ENCODE results near the gene HAUS2. TPM values are rescaled to one million over a fixed set of nuclear protein-coding genes. Genes with fewer than 3 reads are reported as not detected.

The HAUS2 gene
- 17.8 to 22.8 TPM (median 19.3 TPM) in 5 replicates for total RNA-seq (2022; extraction: Qiagen RNA extraction)

DNA sequence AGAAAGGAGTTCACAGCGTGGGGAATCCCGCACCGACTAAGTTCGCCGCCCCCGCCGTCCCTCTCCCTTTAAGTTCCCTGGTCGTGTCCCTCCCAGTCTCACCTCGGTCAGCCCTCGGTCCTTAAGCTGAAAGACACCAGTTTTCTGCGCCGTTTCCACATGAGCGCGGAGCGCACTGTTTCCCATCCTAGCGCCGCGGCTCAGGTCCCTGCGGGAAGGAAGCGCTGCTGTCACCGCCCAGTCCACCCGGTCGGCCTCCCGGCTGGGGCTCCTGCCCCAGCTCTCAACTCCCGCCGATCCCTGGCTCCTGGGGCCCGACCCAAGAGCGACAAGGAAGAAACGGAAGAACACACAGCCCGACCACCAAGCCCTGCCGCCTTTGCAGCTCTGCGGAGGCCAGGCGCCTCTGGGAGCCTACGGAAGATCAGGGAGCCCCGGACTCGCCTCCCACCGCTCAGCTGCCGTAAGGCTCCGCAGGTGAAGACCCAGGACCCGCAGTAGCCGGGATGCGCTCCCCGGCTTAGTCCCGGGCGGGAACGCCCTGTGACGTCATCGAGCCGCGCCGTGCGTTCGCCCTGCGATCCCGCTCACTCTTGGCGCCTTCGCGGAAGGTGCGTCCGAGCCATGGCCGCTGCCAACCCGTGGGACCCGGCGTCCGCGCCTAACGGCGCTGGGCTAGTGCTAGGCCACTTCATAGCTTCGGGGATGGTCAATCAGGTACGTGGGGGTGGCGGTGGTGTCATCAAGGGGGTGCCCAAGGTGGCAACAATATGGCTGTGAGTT, at the start of gene HAUS2, which contains the start of gene LRRC57:
Gene HAUS2, plus strand, starts transcription at position 590 of the 783 bp plus-strand sequence. Its CDS starts 35 bp downstream, at position 625.
Gene LRRC57, minus strand, starts transcription at position 545 of the 783 bp plus-strand sequence. Its CDS starts 359 bp downstream, at position 186.

DNA sequence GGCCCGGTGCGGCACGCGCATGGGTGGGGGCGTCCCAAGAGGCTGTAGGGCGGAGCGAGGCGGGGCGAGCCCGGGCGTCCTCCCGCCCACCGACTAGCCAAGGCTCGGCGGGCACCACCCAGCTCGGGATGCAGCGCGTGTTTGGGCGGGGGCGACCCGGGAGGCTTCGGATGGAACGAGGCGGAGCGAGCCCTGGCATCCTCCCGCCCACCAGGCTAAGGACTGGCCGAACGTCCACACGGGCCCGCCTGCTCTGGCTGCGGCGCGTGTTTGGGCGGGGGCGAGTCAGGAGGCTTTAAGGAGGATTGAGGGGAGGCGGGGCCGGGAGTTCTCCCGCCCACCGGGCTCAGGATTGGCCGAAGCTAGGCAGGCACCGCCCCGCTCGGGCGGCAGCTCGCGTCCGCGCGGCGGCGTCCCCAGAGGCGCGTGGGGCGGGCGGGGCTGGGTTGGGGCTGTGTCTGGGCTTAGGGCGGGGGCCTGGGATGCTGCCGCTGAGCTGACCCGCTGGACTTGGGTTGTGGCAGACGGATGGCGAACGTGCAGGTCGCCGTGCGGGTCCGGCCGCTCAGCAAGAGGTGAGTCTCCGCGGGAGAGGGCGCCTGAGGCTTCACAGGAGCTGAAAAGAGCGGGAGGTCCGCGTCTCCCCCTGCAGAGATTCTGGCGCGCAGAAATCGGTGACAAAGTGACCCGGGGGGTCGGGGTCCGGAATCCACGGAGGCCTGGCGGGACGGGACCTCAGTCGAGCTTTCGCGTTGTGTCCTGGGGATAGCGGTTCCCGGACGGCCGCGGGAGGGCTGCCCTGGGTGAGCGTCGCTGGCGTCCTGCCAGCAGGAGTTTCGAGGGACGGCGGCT, 26.8 kb downstream of the HAUS2 start, which contains the start of gene STARD9:
Gene STARD9, plus strand, starts transcription at position 419 of the 852 bp plus-strand sequence. Its CDS starts 110 bp downstream, at position 529.

Other genes with a start within 250 kb of the HAUS2 start
- 0.22 to 0.80 TPM (median 0.33 TPM) in 5 replicates for gene CAPN3, start 189.3 kb upstream of the HAUS2 start, total RNA-seq (2022; extraction: Qiagen RNA extraction)
- 7.0 to 12.1 TPM (median 10.5 TPM) in 5 replicates for gene ZNF106, start 57.7 kb upstream of the HAUS2 start, total RNA-seq (2022; extraction: Qiagen RNA extraction)
- gene SNAP23, start 53.2 kb upstream of the HAUS2 start, total RNA-seq (2022; extraction: Qiagen RNA extraction) = 15.4 to 36.7 TPM (median 18.2 TPM) in 5 replicates
- 9.6 to 13.6 TPM (median 12.0 TPM) in 5 replicates for gene LRRC57, start within 50 bp of the HAUS2 start, total RNA-seq (2022; extraction: Qiagen RNA extraction)
- 1.3 to 1.7 TPM (median 1.6 TPM) in 5 replicates for gene STARD9, start 26.8 kb downstream of the HAUS2 start, total RNA-seq (2022; extraction: Qiagen RNA extraction)
- 5.4 to 7.1 TPM (median 6.2 TPM) in 5 replicates for gene CDAN1, start 188.3 kb downstream of the HAUS2 start, total RNA-seq (2022; extraction: Qiagen RNA extraction)